HepG2 (cell line): Measurements from ENCODE around the gene CCDC142. TPM values are rescaled to one million over a fixed set of nuclear protein-coding genes. Genes with fewer than 3 reads are reported as not detected.
A peak's percentile ranks its signal among the peaks of the same experiment; 100 is the strongest.

Source experiments
- ATAC-seq: fragments of 200-7000 bp; cut with Tn5 transposase; 3 replicates; pipeline ENCODE4 v1.9.1; 2020; ENCODE audit warnings: mild to moderate bottlenecking, moderate library complexity
- BruUV-seq: library from RNA; stranded (reverse); fragments of 400-500 nt; replicated peaks from 2 replicates; lab custom pipeline; 2021; lab: Mats Ljungman, UMichigan
- CTCF ChIA-PET: fragments of 300-600 bp; formaldehyde crosslinking; extraction: SDS; loops from one replicate; lab custom pipeline; 2021; ENCODE audit warnings: low total read pairs, inconsistent platforms, low intra/inter-chr PET ratio; lab: Yijun Ruan, JAX
- POLR2A ChIA-PET: fragments of 350-600 bp; sonication (Branson Sonifier 250); formaldehyde crosslinking; loops from one replicate; lab custom pipeline; 2020; ENCODE audit warnings: antibody characterized with exemption, inconsistent platforms; lab: Yijun Ruan, JAX
- DNase-seq: peaks from one replicate; pipeline ENCODE4 v3.0.0-alpha.2; 2015; ENCODE audit warnings: low spot score
- FAIRE-seq: peaks from 3 replicates; lab custom pipeline; 2011; peaks lifted over from hg19 to GRCh38; lab: Jason Lieb, UNC
- H2AFZ ChIP-seq: one replicate; pipeline ENCODE4 v1.6.1; 2011; ENCODE audit warnings: low read length, inconsistent platforms
- H3K27ac ChIP-seq: fragments of 300-600 bp; 3 replicates; pipeline ENCODE4 v1.8.0; 2011; ENCODE audit warnings: mixed run types, mild to moderate bottlenecking, mixed read lengths, low read length, inconsistent platforms; ENCODE audit not compliant: insufficient read depth; ENCODE audit errors: extremely low read length
- H3K27me3 ChIP-seq, 2 experiments: fragments of 200-600 bp in 1 of 2; 2 replicates in 1 of 2; 3 replicates in 1 of 2; pipeline versions ENCODE4 v1.6.0 to v1.8.0; 2011; ENCODE audit warnings: low read length in 2 of 2, mild to moderate bottlenecking in 2 of 2, moderate library complexity in 2 of 2, inconsistent platforms in 1 of 2; ENCODE audit not compliant: insufficient read depth in 2 of 2, control insufficient read depth in 1 of 2
- H3K36me3 ChIP-seq, 2 experiments: fragments of 200-600 bp in 1 of 2; replicated peaks in 1 of 2; 2 replicates in 1 of 2; 3 replicates in 1 of 2; pipeline versions ENCODE4 v1.5.1 to v1.8.0; 2011; ENCODE audit warnings: low read length in 2 of 2, inconsistent platforms in 1 of 2; ENCODE audit not compliant: insufficient read depth in 2 of 2, control insufficient read depth in 1 of 2
- H3K4me1 ChIP-seq: 2 replicates; pipeline ENCODE4 v1.5.1; 2012; ENCODE audit warnings: low read length, inconsistent platforms; ENCODE audit not compliant: insufficient read depth
- H3K4me2 ChIP-seq: 2 replicates; pipeline ENCODE4 v1.6.0; 2011; ENCODE audit warnings: low read depth, low read length, inconsistent platforms
- H3K4me3 ChIP-seq, 3 experiments: fragments of 200-600 bp in 1 of 3; sonication (generic), shearing (Covaris generic) in 1 of 3; replicated peaks in 1 of 3; 2 replicates each; pipeline ENCODE4 v1.5.1; 2011 to 2016; ENCODE audit warnings: low read length in 3 of 3, inconsistent platforms in 2 of 3, low read depth in 2 of 3, mild to moderate bottlenecking in 2 of 3, control low read depth in 1 of 3, mixed read lengths in 1 of 3; ENCODE audit not compliant: insufficient read depth in 1 of 3
- H3K79me2 ChIP-seq: one replicate; pipeline ENCODE4 v1.6.1; 2011; ENCODE audit warnings: low read length, inconsistent platforms; ENCODE audit not compliant: insufficient read depth
- H3K9ac ChIP-seq: 2 replicates; pipeline ENCODE4 v1.6.0; 2011; ENCODE audit warnings: mild to moderate bottlenecking, low read depth, low read length, inconsistent platforms; ENCODE audit not compliant: insufficient read depth
- H3K9me3 ChIP-seq: 2 replicates; pipeline ENCODE4 v1.5.1; 2012; ENCODE audit warnings: mild to moderate bottlenecking, low read length
- H4K20me1 ChIP-seq: 2 replicates; pipeline ENCODE4 v1.6.0; 2011; ENCODE audit warnings: inconsistent platforms, mild to moderate bottlenecking, low read length, moderate library complexity; ENCODE audit not compliant: insufficient read depth
- ATF7 ChIP-seq, 2 experiments: fragments of 450-650 bp in 1 of 2; sonication (generic) in 1 of 2; formaldehyde crosslinking in 1 of 2; IDR thresholded peaks; 2 replicates each; pipeline versions ENCODE4 v1.4.0 to v1.6.1; 2016 to 2020; ENCODE audit warnings: antibody characterized with exemption in 1 of 2, mild to moderate bottlenecking in 1 of 2, missing genetic modification reagents in 1 of 2
- FOXK1 ChIP-seq: sonication (generic); formaldehyde crosslinking; IDR thresholded peaks from 2 replicates; pipeline ENCODE4 v1.4.0; 2020; ENCODE audit warnings: low read depth, missing genetic modification reagents, borderline replicate concordance
- IKZF1 ChIP-seq: fragments of 450-650 bp; IDR thresholded peaks from 2 replicates; pipeline ENCODE4 v1.7.1; 2016
- KLF12 ChIP-seq: sonication (generic); formaldehyde crosslinking; IDR thresholded peaks from 2 replicates; pipeline ENCODE4 v1.4.0; 2020; ENCODE audit warnings: missing genetic modification reagents, borderline replicate concordance
- NR2F2 ChIP-seq: IDR thresholded peaks from 2 replicates; pipeline ENCODE4 v1.6.1; 2012; ENCODE audit warnings: low read depth, inconsistent platforms, borderline replicate concordance
- POGZ ChIP-seq: sonication (generic); formaldehyde crosslinking; IDR thresholded peaks from 2 replicates; pipeline ENCODE4 v1.4.0; 2020; ENCODE audit warnings: mild to moderate bottlenecking, missing genetic modification reagents
- TSC22D2 ChIP-seq: sonication (generic); formaldehyde crosslinking; IDR thresholded peaks from 2 replicates; pipeline ENCODE4 v1.5.1; 2020; ENCODE audit warnings: missing genetic modification reagents, mild to moderate bottlenecking, borderline replicate concordance
- ZMAT3 ChIP-seq: sonication (generic); formaldehyde crosslinking; conservative IDR thresholded peaks from 2 replicates; pipeline ENCODE4 v1.7.0; 2021; ENCODE audit warnings: missing genetic modification reagents
- ZNF34 ChIP-seq: sonication (generic); formaldehyde crosslinking; IDR thresholded peaks from 2 replicates; pipeline ENCODE4 v1.4.0; 2020; ENCODE audit warnings: mild to moderate bottlenecking, missing genetic modification reagents, borderline replicate concordance
- WGBS: methylation state at CpG from one replicate; pipeline ENCODE4 v1.1.6; 2017; ENCODE audit warnings: low lambda C conversion rate; 5-methylcytosine and 5-hydroxymethylcytosine counted together
- in situ Hi-C: cut with HindIII; loops from 2 replicates; pipeline ENCODE4 v1.10.0; 2017; ENCODE audit warnings: low pct_unique_long_range_greater_than_20kb; ENCODE audit not compliant: extremely low pct_ligation_motif_present
- intact Hi-C: fragments of 100-400 bp; cut with micrococcal nuclease; formaldehyde crosslinking; loops from one replicate; pipeline ENCODE4 v1.10.0; 2022; ENCODE audit not compliant: unreplicated experiment
- polyA plus RNA-seq, 8 experiments: library from polyadenylated mRNA; depleted of rRNA in 3 of 8; stranded (reverse) in 7 of 8; unstranded in 1 of 8; fragments of >200 nt; fragmentation: Illumina TruSeq in 4 of 8; extraction: Trizol in 4 of 8; gene quantifications; 2 replicates each; pipeline versions ENCODE4 v1.2.1 to v1.2.3, GENCODE V29; 2011 to 2016; ENCODE audit warnings: low read depth in 4 of 8, missing spikeins in 1 of 8, mixed read lengths in 1 of 8; ENCODE audit not compliant: insufficient read depth in 1 of 8
- total RNA-seq, 5 experiments: library from RNA; depleted of rRNA; stranded (reverse); fragments of >200 nt; fragmentation: Illumina TruSeq; extraction: Trizol; gene quantifications; 2 replicates each; pipeline ENCODE4 v1.2.3, GENCODE V29; 2016; ENCODE audit warnings: low read depth in 1 of 5
- TF ChIP-seq, protein P1 (sequence below): sonication (generic); formaldehyde crosslinking; IDR thresholded peaks from 2 replicates; pipeline ENCODE4 v1.9.0; 2021; ENCODE audit warnings: missing genetic modification reagents, borderline replicate concordance
- TF ChIP-seq, protein P2 (sequence below): IDR thresholded peaks from 2 replicates; pipeline ENCODE4 v1.6.1; 2016; ENCODE audit warnings: low read depth, borderline replicate concordance
- TF ChIP-seq, protein P3 (sequence below): sonication (generic); formaldehyde crosslinking; IDR thresholded peaks from 2 replicates; pipeline ENCODE4 v1.4.0; 2020; ENCODE audit warnings: missing genetic modification reagents, borderline replicate concordance

Gene CCDC142
- total and polyA plus RNA-seq, 2 of the 13 experiments (the other 11 are each of a cell fraction or from before 2014, with no cell fraction given): 14.7 to 30.4 TPM

DNA sequence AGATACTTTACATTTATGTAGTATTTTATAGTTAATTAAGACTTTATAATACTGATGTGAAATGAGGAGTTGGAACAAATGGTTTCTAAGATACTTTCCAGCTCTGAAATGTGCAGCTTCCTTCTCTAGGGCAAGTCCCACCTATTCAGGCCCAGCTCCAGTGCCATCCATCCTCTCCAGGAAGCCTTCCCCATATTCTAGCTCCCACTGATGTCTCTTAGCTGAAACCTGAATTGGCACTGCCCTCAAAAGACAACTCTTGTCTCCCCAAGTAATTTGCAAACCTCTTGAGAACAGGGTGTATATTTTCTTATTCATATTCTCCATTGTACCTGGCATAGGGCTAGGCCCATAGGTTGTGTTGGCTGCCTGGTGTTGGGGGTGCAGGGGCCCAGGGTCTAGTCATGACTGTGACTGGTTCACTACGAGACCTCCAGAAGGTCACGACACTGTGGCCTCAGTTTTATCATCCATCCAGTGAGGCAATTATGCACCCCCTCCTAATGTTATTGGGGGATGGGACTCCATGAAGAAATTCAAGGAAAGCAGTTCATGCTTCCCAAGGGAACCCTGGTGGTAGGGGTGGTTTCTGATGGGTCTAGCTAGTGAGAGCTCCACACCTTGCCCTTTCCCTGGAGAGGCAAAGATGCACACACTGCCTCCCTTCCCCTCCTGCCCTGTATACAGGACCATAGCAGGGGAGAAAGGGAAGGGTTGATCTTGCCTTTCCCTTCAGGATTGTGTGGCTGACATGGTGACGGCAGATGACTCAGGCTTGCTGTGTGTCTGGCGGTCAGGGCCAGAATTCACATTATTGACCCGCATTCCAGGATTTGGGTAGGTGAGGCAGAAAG, 58.4 kb downstream of the CCDC142 start:
- Histone ChIP-seq H3K79me2 (no peaks in the 10 kb centered on the region), H3K9ac (no peak overlapping the region; the same call in 1 of the 2 replicates), H3K9me3 (no peaks in the 10 kb centered on the region), H3K4me3 (no peak overlapping the region), H3K27me3 (peaks cover 0 to 7% of the 10 kb centered on the region in 2 experiments; a peak in 1 of 5 replicates), H3K4me1 (peaks cover 83% of the 10 kb centered on the region), H2AFZ (no peak overlapping the region), H3K36me3 (peaks cover 24 to 46% of the 10 kb centered on the region in 2 experiments), H3K4me2 (no peak overlapping the region), H4K20me1 (peaks cover 15% of the 10 kb centered on the region; the same call in 1 of the 2 replicates), H3K27ac (peak overlapping the region; percentile 6)
- DNase-seq: no peak
- WGBS: 92% methylated on average over 5 of the region's 5 CpGs
- ChIA-PET CTCF (no interaction called here), POLR2A (interaction anchor here (0.5 to 9.5 kb wide), 9 partner anchors 11 to 77 kb away, joined by 3 to 272 read pairs (median 4); partner anchors contain the start of genes CCDC142, RTKN, TTC31 and WBP1)
- peak; percentile 1; the same call in 2 of the 3 replicates for ATAC-seq
- FAIRE-seq: no peak
- BruUV-seq: no TSS peak
- in situ Hi-C loops: no loop called here
- intact Hi-C loops: loop anchor here (2.0 kb wide), 1 partner anchor 40 kb away; the partner anchor contains the start of gene MOGS
- TF ChIP-seq ZNF34 (CRISPR knock-in tag) (no peak), NR2F2 (peak; percentile 26), POGZ (CRISPR knock-in tag) (no peak), KLF12 (CRISPR knock-in tag) (no peak), ATF7 (IDR thresholded peaks at IDR 0.05) (no peak), ATF7 (CRISPR knock-in tag; IDR thresholded peaks at IDR 0.05) (no peak), IKZF1 (no peak), ZMAT3 (CRISPR knock-in tag) (no peak; the same call in 1 of the 2 replicates), TSC22D2 (CRISPR knock-in tag) (no peak), FOXK1 (CRISPR knock-in tag) (no peak)
- TF ChIP-seq, protein P1, sequence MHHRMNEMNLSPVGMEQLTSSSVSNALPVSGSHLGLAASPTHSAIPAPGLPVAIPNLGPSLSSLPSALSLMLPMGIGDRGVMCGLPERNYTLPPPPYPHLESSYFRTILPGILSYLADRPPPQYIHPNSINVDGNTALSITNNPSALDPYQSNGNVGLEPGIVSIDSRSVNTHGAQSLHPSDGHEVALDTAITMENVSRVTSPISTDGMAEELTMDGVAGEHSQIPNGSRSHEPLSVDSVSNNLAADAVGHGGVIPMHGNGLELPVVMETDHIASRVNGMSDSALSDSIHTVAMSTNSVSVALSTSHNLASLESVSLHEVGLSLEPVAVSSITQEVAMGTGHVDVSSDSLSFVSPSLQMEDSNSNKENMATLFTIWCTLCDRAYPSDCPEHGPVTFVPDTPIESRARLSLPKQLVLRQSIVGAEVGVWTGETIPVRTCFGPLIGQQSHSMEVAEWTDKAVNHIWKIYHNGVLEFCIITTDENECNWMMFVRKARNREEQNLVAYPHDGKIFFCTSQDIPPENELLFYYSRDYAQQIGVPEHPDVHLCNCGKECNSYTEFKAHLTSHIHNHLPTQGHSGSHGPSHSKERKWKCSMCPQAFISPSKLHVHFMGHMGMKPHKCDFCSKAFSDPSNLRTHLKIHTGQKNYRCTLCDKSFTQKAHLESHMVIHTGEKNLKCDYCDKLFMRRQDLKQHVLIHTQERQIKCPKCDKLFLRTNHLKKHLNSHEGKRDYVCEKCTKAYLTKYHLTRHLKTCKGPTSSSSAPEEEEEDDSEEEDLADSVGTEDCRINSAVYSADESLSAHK (CRISPR knock-in tag): no peak
- TF ChIP-seq, protein P2, sequence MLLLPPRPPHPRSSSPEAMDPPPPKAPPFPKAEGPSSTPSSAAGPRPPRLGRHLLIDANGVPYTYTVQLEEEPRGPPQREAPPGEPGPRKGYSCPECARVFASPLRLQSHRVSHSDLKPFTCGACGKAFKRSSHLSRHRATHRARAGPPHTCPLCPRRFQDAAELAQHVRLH: no peak
- TF ChIP-seq, protein P3, sequence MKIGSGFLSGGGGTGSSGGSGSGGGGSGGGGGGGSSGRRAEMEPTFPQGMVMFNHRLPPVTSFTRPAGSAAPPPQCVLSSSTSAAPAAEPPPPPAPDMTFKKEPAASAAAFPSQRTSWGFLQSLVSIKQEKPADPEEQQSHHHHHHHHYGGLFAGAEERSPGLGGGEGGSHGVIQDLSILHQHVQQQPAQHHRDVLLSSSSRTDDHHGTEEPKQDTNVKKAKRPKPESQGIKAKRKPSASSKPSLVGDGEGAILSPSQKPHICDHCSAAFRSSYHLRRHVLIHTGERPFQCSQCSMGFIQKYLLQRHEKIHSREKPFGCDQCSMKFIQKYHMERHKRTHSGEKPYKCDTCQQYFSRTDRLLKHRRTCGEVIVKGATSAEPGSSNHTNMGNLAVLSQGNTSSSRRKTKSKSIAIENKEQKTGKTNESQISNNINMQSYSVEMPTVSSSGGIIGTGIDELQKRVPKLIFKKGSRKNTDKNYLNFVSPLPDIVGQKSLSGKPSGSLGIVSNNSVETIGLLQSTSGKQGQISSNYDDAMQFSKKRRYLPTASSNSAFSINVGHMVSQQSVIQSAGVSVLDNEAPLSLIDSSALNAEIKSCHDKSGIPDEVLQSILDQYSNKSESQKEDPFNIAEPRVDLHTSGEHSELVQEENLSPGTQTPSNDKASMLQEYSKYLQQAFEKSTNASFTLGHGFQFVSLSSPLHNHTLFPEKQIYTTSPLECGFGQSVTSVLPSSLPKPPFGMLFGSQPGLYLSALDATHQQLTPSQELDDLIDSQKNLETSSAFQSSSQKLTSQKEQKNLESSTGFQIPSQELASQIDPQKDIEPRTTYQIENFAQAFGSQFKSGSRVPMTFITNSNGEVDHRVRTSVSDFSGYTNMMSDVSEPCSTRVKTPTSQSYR (CRISPR knock-in tag): no peak; the same call in 1 of the 2 replicates
